Adrenal gland (tissue), 5 donors: ENCODE results near the gene STMN3.

Source experiments
- CTCF ChIP-seq, 6 experiments: fragments of 450-650 bp in 4 of 6; fragments of 200-600 bp in 2 of 6; sonication (generic) in 1 of 6; IDR thresholded peaks; 1 replicate in 5 of 6; 2 replicates in 1 of 6; pipeline versions ENCODE4 v1.5.1 to v1.8.0; 2016 to 2021; ENCODE audit warnings: antibody characterized with exemption in 6 of 6, mild to moderate bottlenecking in 2 of 6, moderate library complexity in 1 of 6
- POLR2A ChIP-seq, 2 donors: fragments of 450-650 bp; IDR thresholded peaks; one replicate each; pipeline ENCODE4 v1.6.1; 2017; ENCODE audit warnings: antibody characterized with exemption in 2 of 2, mild to moderate bottlenecking in 2 of 2, moderate library complexity in 1 of 2
- donor health status: DM: no; HTN: no; CAD: no.

DNA sequence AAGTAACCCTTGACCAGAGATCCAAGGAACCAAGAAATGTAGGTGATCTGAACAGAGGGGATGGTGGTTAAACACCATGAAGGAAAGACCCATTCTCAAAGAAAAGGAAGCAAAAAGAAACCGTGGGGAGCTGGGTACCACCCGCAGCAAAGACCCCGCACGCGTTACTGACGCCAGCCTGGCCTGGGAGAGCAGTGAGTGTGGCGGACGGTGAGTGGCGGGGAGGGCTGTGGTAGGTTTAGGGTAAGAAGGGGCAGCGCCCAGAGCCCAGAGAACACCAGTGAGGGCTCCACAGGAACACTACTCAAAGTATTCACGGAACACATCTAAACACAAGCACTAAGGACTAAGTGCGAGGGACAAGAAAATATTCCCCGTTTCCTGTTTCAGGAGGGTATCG is 30.5 kb downstream of the STMN3 start:
- TF ChIP-seq CTCF (IDR thresholded peaks at IDR 0.05) (no peak), POLR2A (IDR thresholded peaks at IDR 0.05) (no peak)
